DMS79 (cell line): Measurements from ENCODE around the gene TMEM87B.

Experiments
- DNase-seq: peaks from one replicate; lab custom pipeline; 2025; lab: John Stamatoyannopoulos, UW

The TMEM87B gene

DNA sequence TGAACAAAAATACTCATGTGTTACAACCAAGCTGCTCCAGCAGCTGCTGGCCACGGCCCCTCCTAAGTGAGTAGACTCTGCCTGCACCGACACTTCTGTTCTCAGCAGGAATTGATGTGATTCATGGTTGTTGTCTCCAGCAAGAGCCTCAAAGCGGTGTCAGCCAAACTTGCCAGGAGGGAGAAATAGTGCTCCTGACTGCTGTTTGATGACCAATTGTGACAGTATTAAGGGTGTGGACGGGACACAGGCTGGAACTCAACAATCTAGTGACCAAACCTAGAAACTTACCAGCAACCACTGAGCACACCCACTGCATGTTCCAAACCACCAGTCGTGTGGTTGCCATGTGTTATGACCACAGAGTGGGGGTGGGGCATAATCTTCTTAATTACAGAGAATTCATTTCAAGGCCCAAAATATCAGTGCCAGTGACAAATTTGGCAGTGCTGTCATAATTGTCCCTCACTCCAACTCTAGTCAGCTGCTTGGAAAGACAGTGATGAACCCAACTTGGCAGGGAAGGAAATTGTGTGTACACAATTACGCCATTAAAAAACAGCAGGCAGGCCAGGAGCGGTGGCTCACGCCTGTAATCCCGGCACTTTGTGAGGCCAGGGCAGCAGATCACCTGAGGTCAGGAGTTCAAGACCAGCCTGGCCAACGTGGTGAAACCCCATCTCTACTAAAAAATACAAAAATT, 113.5 kb downstream of the TMEM87B start:
- no peak for DNase-seq
